GM12872 (cell line): ENCODE results near the gene ARHGAP24.

Source experiments
- TF ChIP-seq, protein P1 (sequence below): IDR thresholded peaks from 3 replicates; pipeline ENCODE4 v1.5.1; 2011; ENCODE audit warnings: low read depth, mild to moderate bottlenecking, low read length, moderate library complexity; ENCODE audit not compliant: insufficient read depth

ARHGAP24 gene

DNA sequence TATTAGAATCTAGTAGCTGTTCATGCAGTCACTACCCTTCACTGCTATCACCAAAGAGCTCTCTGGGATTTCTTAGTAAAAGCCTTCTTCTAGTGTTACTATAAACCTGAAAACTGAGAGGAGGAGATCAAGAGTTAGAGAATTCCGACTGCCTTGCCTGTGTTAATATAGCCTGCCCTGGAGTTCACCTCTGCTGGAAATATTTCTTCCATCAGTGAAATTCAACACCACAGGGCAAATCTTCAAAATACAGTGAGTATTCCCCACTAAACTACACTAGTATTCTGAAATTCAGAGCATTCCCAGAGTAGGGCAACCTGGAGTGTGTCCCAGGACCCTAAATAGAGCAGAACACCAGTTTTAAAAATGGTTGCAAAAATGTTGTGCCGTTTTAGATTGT, 301.1 kb downstream of the ARHGAP24 start:
- TF ChIP-seq, protein P1, sequence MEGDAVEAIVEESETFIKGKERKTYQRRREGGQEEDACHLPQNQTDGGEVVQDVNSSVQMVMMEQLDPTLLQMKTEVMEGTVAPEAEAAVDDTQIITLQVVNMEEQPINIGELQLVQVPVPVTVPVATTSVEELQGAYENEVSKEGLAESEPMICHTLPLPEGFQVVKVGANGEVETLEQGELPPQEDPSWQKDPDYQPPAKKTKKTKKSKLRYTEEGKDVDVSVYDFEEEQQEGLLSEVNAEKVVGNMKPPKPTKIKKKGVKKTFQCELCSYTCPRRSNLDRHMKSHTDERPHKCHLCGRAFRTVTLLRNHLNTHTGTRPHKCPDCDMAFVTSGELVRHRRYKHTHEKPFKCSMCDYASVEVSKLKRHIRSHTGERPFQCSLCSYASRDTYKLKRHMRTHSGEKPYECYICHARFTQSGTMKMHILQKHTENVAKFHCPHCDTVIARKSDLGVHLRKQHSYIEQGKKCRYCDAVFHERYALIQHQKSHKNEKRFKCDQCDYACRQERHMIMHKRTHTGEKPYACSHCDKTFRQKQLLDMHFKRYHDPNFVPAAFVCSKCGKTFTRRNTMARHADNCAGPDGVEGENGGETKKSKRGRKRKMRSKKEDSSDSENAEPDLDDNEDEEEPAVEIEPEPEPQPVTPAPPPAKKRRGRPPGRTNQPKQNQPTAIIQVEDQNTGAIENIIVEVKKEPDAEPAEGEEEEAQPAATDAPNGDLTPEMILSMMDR: no peak

DNA sequence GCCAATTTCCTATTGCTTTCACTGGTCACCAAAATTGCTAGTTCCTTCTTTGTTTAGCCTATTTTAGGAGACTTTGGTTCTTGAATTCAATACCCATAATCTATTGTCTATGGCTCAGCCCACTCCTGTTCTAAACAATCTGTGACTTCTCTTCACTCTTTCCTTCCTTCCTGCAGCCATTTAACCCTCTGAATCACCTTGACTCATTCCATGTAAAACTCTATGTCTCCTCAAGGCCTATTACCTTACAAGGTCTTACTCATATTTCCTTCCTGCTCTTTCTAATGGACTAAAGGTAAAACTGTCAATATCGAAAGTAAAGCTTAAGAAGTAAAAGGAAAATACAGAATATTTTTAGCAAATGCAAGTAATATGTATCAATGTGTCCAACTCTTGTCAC, 301.6 kb downstream of the ARHGAP24 start:
- TF ChIP-seq, protein P1: no peak

DNA sequence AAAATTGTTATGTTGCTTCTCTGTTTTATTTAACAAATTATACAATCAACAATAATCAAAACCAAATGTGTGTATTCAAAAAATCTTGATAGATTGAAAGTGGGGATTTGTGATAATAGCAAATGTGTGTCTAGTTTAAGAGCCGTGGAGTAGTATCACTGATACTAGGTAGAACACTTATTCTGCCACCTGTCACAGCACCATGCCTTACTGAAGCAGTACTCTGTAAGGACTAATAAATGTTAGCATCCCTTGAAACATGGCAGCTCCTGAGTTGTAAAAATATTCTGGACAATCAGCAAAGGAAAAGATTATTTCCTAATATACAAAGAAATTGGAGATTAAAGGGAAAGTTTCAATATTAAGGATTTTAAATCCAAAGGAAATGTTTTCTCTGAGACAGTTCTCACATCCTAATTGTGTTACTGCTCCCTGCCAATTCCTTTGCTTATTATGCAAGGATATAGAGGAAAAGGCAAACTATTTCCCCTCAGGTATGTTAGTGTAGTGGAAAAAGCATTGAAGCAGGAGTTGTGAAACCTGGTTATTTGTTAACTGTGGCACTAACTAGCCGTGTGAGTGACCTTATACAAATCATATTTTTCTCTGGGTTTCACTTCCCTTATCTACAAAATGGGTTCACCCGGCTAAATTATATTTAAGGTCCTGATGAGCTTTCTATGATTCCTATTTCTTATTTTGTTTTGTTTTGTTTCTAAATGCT, 303.1 kb downstream of the ARHGAP24 start:
- TF ChIP-seq, protein P1: no peak

DNA sequence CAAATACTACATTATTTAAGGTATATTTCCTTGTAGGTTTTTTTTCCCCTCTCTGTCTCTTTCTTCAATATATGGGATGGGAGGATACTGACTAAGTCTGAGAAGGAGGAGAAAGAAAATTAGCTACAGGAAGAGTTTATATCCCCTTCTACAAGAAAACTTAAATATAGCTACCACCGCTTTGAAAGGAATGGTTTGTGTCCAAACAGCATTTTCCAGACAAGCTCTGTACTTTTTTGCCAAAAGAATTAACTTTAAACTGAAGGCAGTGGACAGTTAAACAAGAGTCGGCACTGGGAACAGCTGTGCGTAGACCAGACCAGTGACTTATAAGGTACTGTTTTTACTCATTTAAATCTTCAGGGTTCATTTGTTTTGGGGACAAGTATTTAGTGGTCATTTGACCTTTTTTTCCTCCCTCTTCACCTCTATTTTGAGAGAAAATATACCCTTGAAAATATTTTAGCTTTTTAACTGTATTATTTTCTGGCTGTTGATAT, 303.7 kb downstream of the ARHGAP24 start:
- TF ChIP-seq, protein P1: no peak

DNA sequence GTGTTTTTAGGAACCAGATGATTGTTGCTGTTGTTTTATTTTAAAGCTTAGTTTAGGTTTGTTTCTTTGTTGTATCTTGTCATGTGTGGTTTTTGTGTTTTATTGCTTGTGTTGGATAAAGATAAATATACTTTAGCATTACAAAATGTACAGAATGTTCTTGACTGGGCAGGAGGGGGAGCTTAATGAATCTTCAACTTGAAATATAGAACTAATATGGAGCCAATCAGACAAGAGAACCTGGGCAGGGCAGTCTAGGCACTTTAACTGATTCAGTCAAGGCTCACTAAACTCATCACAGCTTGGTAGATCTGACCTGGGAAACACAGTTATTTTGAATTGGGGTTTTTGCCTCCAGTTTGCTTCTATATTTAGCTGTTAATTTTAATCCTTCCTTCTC, 304.2 kb downstream of the ARHGAP24 start:
- TF ChIP-seq, protein P1: no peak

DNA sequence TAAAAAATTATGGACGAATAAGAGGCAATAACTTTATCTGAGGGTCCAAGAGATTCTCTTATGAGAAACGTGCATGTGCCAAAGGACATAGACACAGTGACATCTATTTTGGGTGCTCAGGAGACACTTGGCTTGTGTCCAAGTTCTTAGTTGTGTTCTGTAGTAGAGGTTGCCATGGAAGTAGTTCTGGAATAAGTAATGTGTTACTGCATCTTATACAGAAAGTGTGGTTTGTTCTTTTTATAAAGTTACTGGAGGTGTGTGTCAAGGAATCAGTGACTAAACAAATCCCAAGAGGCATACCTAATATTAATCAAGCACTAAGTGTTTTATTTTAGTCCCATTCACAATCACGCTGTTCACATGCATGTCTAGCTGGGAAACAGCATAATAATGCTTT, 305.7 kb downstream of the ARHGAP24 start:
- TF ChIP-seq, protein P1: no peak

DNA sequence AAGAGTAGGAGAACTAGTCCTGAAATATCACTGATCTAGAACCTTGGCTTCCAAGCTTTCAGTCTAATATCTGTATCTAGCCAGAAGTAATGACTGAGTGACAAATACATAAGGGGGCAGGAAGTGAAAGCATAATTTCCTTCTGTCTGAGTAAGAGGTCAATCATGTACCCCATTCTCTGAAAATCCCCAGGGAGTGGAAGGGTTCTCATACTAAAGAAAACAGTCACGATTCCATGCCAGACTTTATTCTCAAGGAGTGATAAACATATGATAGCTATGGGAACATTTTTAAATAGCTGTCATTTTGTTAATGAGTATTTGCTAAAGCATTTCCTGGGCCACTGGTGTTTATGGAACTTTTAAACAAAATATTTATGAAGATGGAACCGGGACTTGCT, 308.5 kb downstream of the ARHGAP24 start:
- TF ChIP-seq, protein P1: no peak

DNA sequence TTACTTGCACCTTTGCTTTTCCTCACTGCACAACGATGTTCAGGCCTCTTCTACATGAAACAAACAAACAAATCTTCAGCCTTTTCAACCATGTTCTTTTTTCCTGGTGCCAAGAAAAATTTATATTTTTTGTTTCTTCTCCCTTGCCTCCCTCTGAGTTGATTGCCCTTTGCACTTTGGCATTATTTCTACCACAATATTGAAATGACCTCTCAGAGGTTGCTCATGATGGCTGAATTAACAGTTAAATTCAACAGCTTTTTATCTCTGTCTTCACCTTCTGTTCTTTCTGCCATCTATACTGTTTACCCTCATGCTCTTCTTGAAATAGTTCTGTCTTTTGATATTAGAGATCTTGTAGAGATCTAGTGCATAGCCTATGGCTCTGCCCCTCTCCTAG, 308.9 kb downstream of the ARHGAP24 start:
- TF ChIP-seq, protein P1: no peak
